ENCODE measurements around the gene TET1.

Gene TET1

GRCh38 chr10:68666280-68666760 lies 106.2 kb downstream of the TET1 start:
- TF ChIP-seq POLR2AphosphoS5 (IDR thresholded peaks at IDR 0.05; ENCODE audit: low read depth, low read length) = no peak
- TF ChIP-seq FOXP2 (optimal IDR thresholded peaks at IDR 0.05; ENCODE audit: borderline replicate concordance, extremely low read depth, extremely low read length, insufficient read depth) = no peak
- TF ChIP-seq REST (IDR thresholded peaks at IDR 0.05; ENCODE audit: insufficient read depth in 1 of 2, low read depth in 2 of 2, low read length in 2 of 2) = no peak
- no peak for TF ChIP-seq TAF1 (IDR thresholded peaks at IDR 0.05; ENCODE audit: borderline replicate concordance, insufficient read depth, low read length)
- TF ChIP-seq SIN3A (IDR thresholded peaks at IDR 0.05; ENCODE audit: borderline replicate concordance, insufficient read depth, low read length) = no peak

- no peak for TF ChIP-seq REST (IDR thresholded peaks at IDR 0.05; ENCODE audit: insufficient read depth in 1 of 2, low read depth in 2 of 2, low read length in 2 of 2)
- TF ChIP-seq POLR2AphosphoS5 (IDR thresholded peaks at IDR 0.05; ENCODE audit: low read depth, low read length) = no peak
- TF ChIP-seq TAF1 (IDR thresholded peaks at IDR 0.05; ENCODE audit: borderline replicate concordance, insufficient read depth, low read length) = no peak
- TF ChIP-seq FOXP2 (optimal IDR thresholded peaks at IDR 0.05; ENCODE audit: borderline replicate concordance, extremely low read depth, extremely low read length, insufficient read depth) = no peak
- TF ChIP-seq SIN3A (IDR thresholded peaks at IDR 0.05; ENCODE audit: borderline replicate concordance, insufficient read depth, low read length) = no peak
These were observed 108.1 kb downstream of the TET1 start for GRCh38 chr10:68668231-68668630.

GRCh38 chr10:68668972-68669371 lies 108.8 kb downstream of the TET1 start:
- TF ChIP-seq FOXP2 (optimal IDR thresholded peaks at IDR 0.05; ENCODE audit: borderline replicate concordance, extremely low read depth, extremely low read length, insufficient read depth) = no peak

- TF ChIP-seq FOXP2 (optimal IDR thresholded peaks at IDR 0.05; ENCODE audit: borderline replicate concordance, extremely low read depth, extremely low read length, insufficient read depth) (no peak), SIN3A (IDR thresholded peaks at IDR 0.05; ENCODE audit: borderline replicate concordance, insufficient read depth, low read length) (no peak), REST (IDR thresholded peaks at IDR 0.05; ENCODE audit: insufficient read depth in 1 of 2, low read depth in 2 of 2, low read length in 2 of 2) (no peak), TAF1 (IDR thresholded peaks at IDR 0.05; ENCODE audit: borderline replicate concordance, insufficient read depth, low read length) (no peak), POLR2AphosphoS5 (IDR thresholded peaks at IDR 0.05; ENCODE audit: low read depth, low read length) (no peak)
These were observed 124.3 kb downstream of the TET1 start for GRCh38 chr10:68684413-68684812.

- no peak for TF ChIP-seq FOXP2 (optimal IDR thresholded peaks at IDR 0.05; ENCODE audit: borderline replicate concordance, extremely low read depth, extremely low read length, insufficient read depth)
- no peak for TF ChIP-seq POLR2AphosphoS5 (IDR thresholded peaks at IDR 0.05; ENCODE audit: low read depth, low read length)
- TF ChIP-seq TAF1 (IDR thresholded peaks at IDR 0.05; ENCODE audit: borderline replicate concordance, insufficient read depth, low read length) = no peak
These were observed 135.9 kb downstream of the TET1 start for GRCh38 chr10:68696018-68696417.

GRCh38 chr10:68697106-68697505 lies 137.0 kb downstream of the TET1 start:
- TF ChIP-seq FOXP2 (optimal IDR thresholded peaks at IDR 0.05; ENCODE audit: borderline replicate concordance, extremely low read depth, extremely low read length, insufficient read depth) = no peak
- TF ChIP-seq TAF1 (IDR thresholded peaks at IDR 0.05; ENCODE audit: borderline replicate concordance, insufficient read depth, low read length) = no peak
- TF ChIP-seq SIN3A (IDR thresholded peaks at IDR 0.05; ENCODE audit: borderline replicate concordance, insufficient read depth, low read length) = no peak
- no peak for TF ChIP-seq POLR2AphosphoS5 (IDR thresholded peaks at IDR 0.05; ENCODE audit: low read depth, low read length)
- no peak for TF ChIP-seq REST (IDR thresholded peaks at IDR 0.05; ENCODE audit: insufficient read depth in 1 of 2, low read depth in 2 of 2, low read length in 2 of 2)

Measured in PFSK-1 (cell line).